HG02943 (cell line): Measurements from ENCODE around the gene IFNA5.

Experiments used
- ATAC-seq: cut with Tn5 transposase; IDR thresholded peaks from one replicate; pipeline ENCODE4 v1.9.1; 2021; ENCODE audit warnings: mild to moderate bottlenecking, low read depth, moderate library complexity; ENCODE audit not compliant: unreplicated experiment

Gene IFNA5

GRCh38 chr9:21305213-21305612, at the start of gene IFNA5:
IFNA5 (minus strand) TSS chr9:21305313; CDS start chr9:21305256, 57 bp downstream.
- no peak for ATAC-seq

- ATAC-seq, result no peak
Measured at GRCh38 chr9:21350787-21351186, 45.7 kb upstream of the IFNA5 start, which contains the start of gene IFNA6. IFNA6 (minus strand) TSS chr9:21350887; CDS start chr9:21350887, 0 bp downstream.

- ATAC-seq, result no peak
Measured at GRCh38 chr9:21348430-21348970, 43.4 kb upstream of the IFNA5 start.

GRCh38 chr9:21340735-21341134, 35.6 kb upstream of the IFNA5 start:
- ATAC-seq, result no peak

- ATAC-seq, result no peak
Measured at GRCh38 chr9:21336457-21336856, 31.3 kb upstream of the IFNA5 start.

GRCh38 chr9:21334701-21335632, 29.9 kb upstream of the IFNA5 start, which contains the start of gene KLHL9:
KLHL9 (minus strand) TSS chr9:21335404; CDS start chr9:21334859, 545 bp downstream.
- peak; percentile 86 for ATAC-seq

- no peak for ATAC-seq
Measured at GRCh38 chr9:21333226-21333625, 28.1 kb upstream of the IFNA5 start.

GRCh38 chr9:21331676-21332402, 26.7 kb upstream of the IFNA5 start:
- ATAC-seq, result no peak

GRCh38 chr9:21326526-21327139, 21.5 kb upstream of the IFNA5 start:
- peak; percentile 71 for ATAC-seq

- no peak for ATAC-seq
Measured at GRCh38 chr9:21324047-21324446, 18.9 kb upstream of the IFNA5 start.

GRCh38 chr9:21322911-21323461, 17.9 kb upstream of the IFNA5 start:
- no peak for ATAC-seq

- ATAC-seq, result no peak
Measured at GRCh38 chr9:21320465-21320864, 15.4 kb upstream of the IFNA5 start.

- ATAC-seq, result no peak
Measured at GRCh38 chr9:21317956-21318923, 13.1 kb upstream of the IFNA5 start.

- ATAC-seq, result no peak
Measured at GRCh38 chr9:21316860-21317259, 11.7 kb upstream of the IFNA5 start.

GRCh38 chr9:21316032-21316842, 11.1 kb upstream of the IFNA5 start:
- ATAC-seq, result no peak

GRCh38 chr9:21314152-21314551, 9.0 kb upstream of the IFNA5 start:
- ATAC-seq, result no peak

GRCh38 chr9:21311889-21312288, 6.8 kb upstream of the IFNA5 start:
- no peak for ATAC-seq

GRCh38 chr9:21295992-21296391, 9.1 kb downstream of the IFNA5 start:
- no peak for ATAC-seq
